SK-N-SH treated with all-trans-retinoic acid at 6 μM for 48 hours (cell line): ENCODE measurements around the gene TST.

Experiments used
- PATZ1 ChIP-seq: fragments of 250-450 bp; sonication (Bioruptor Pico); IDR thresholded peaks from 2 replicates; pipeline ENCODE4 v1.8.0; 2020; ENCODE audit warnings: mild to moderate bottlenecking, moderate library complexity, borderline replicate concordance
- ZC3H10 ChIP-seq: fragments of 250-450 bp; sonication (Bioruptor Pico); IDR thresholded peaks from 2 replicates; pipeline ENCODE4 v1.5.1; 2021; ENCODE audit warnings: mild to moderate bottlenecking, moderate library complexity

GRCh38 chr22:37062702-37063381 is 43.6 kb upstream of the TST start:
- TF ChIP-seq PATZ1 (CRISPR knock-in tag), result no peak
- TF ChIP-seq ZC3H10, result no peak
